A673 (cell line): Measurements from ENCODE around the gene SLC16A12. TPM values are rescaled to one million over a fixed set of nuclear protein-coding genes. Genes with fewer than 3 reads are reported as not detected.

Experiments used
- BruUV-seq: library from RNA; stranded (reverse); fragments of 400-500 nt; replicated peaks from 2 replicates; lab custom pipeline; 2021; lab: Mats Ljungman, UMichigan
- CTCF ChIA-PET: fragments of 300-600 bp; sonication (Branson Sonifier 250); formaldehyde crosslinking; loops from one replicate; lab custom pipeline; 2022; ENCODE audit warnings: antibody characterized with exemption; lab: Charles Lee
- POLR2A ChIA-PET: fragments of 300-600 bp; sonication (Branson Sonifier 250); formaldehyde crosslinking; loops from one replicate; lab custom pipeline; 2022; ENCODE audit warnings: antibody characterized with exemption; ENCODE audit not compliant: low non-redundant PET; lab: Charles Lee
- DNase-seq: peaks from one replicate; pipeline ENCODE4 v3.0.0-alpha.2; 2015; ENCODE audit warnings: low spot score
- H3K27ac ChIP-seq: fragments of 200-600 bp; sonication (generic); 2 replicates; pipeline ENCODE4 v1.5.1; 2016; ENCODE audit warnings: mixed run types, low read depth, mild to moderate bottlenecking, mixed read lengths, antibody characterized with exemption, low read length; ENCODE audit not compliant: poor library complexity, severe bottlenecking
- H3K27me3 ChIP-seq: fragments of 200-600 bp; sonication (generic); replicated peaks from 2 replicates; pipeline ENCODE4 v1.6.1; 2017; ENCODE audit warnings: mixed run types, low read depth, mild to moderate bottlenecking, mixed read lengths, antibody characterized with exemption, low read length; ENCODE audit not compliant: insufficient read depth, poor library complexity
- H3K36me3 ChIP-seq: fragments of 200-600 bp; sonication (generic); 2 replicates; pipeline ENCODE4 v1.6.1; 2016; ENCODE audit warnings: mixed run types, mild to moderate bottlenecking, mixed read lengths, antibody characterized with exemption, low read length; ENCODE audit not compliant: insufficient read depth, poor library complexity, severe bottlenecking
- H3K4me1 ChIP-seq: fragments of 200-600 bp; sonication (generic); 2 replicates; pipeline ENCODE4 v1.6.1; 2017; ENCODE audit warnings: mixed run types, mild to moderate bottlenecking, mixed read lengths, antibody characterized with exemption, low read length; ENCODE audit not compliant: insufficient read depth, poor library complexity, severe bottlenecking
- H3K4me3 ChIP-seq: fragments of 200-600 bp; sonication (generic); 2 replicates; pipeline ENCODE4 v1.5.1; 2016; ENCODE audit warnings: low read depth, mixed run types, mild to moderate bottlenecking, mixed read lengths, low read length; ENCODE audit not compliant: poor library complexity, severe bottlenecking
- H3K9me3 ChIP-seq: fragments of 200-600 bp; sonication (generic); 2 replicates; pipeline ENCODE4 v1.6.1; 2016; ENCODE audit warnings: mixed run types, low read depth, mild to moderate bottlenecking, mixed read lengths, antibody characterized with exemption, low read length; ENCODE audit not compliant: poor library complexity, severe bottlenecking
- CTCF ChIP-seq: fragments of 300-800, 200-600 bp; sonication (generic); conservative IDR thresholded peaks from 2 replicates; pipeline ENCODE4 v1.5.1; 2017; ENCODE audit warnings: low read depth, mild to moderate bottlenecking, antibody characterized with exemption, low read length, moderate library complexity, mixed read lengths
- EZH2 ChIP-seq: fragments of 200-600 bp; sonication (generic); IDR thresholded peaks from 2 replicates; pipeline ENCODE4 v1.6.1; 2017; ENCODE audit warnings: borderline replicate concordance, low read depth, mild to moderate bottlenecking, mixed read lengths, antibody characterized with exemption, low read length; ENCODE audit not compliant: poor library complexity, severe bottlenecking
- intact Hi-C: fragments of 100-400 bp; cut with micrococcal nuclease; formaldehyde crosslinking; loops from one replicate; pipeline ENCODE4 v1.10.0; 2022; ENCODE audit not compliant: unreplicated experiment
- total RNA-seq: library from RNA; stranded (reverse); gene quantifications from 2 replicates; pipeline ENCODE4 v1.2.3, GENCODE V29; 2021

SLC16A12 gene
- total RNA-seq, 1 experiment from 2014 or later = 0.54 TPM

- TF ChIP-seq EZH2 = no peak
- TF ChIP-seq CTCF = no peak
- no peak overlapping the region for H3K27ac ChIP-seq
- intact Hi-C loops = no loop called here
- DNase-seq = no peak
- H3K9me3 ChIP-seq = no peaks in the 10 kb centered on the region
- peaks cover 24% of the 10 kb centered on the region for H3K4me1 ChIP-seq
- CTCF ChIA-PET = no interaction called here
- POLR2A ChIA-PET = no interaction called here
- H3K4me3 ChIP-seq = no peak overlapping the region
- no TSS peak for BruUV-seq
- no peaks in the 10 kb centered on the region for H3K27me3 ChIP-seq
- no peaks in the 10 kb centered on the region for H3K36me3 ChIP-seq
Observed at GRCh38 chr10:89525556-89525955, 9.8 kb downstream of the SLC16A12 start.

- ChIA-PET POLR2A (no interaction called here), CTCF (no interaction called here)
- intact Hi-C loops = no loop called here
- TF ChIP-seq CTCF (no peak), EZH2 (no peak)
- Histone ChIP-seq H3K27me3 (no peaks in the 10 kb centered on the region), H3K36me3 (no peaks in the 10 kb centered on the region), H3K4me1 (peaks cover 32% of the 10 kb centered on the region), H3K4me3 (no peak overlapping the region), H3K27ac (no peak overlapping the region), H3K9me3 (no peaks in the 10 kb centered on the region)
- no TSS peak for BruUV-seq
- DNase-seq = no peak
Observed at GRCh38 chr10:89524279-89524678, 11.1 kb downstream of the SLC16A12 start.

GRCh38 chr10:89523274-89523673, 12.1 kb downstream of the SLC16A12 start:
- POLR2A ChIA-PET = no interaction called here
- peaks cover 42% of the 10 kb centered on the region for H3K4me1 ChIP-seq
- H3K36me3 ChIP-seq = no peaks in the 10 kb centered on the region
- no peaks in the 10 kb centered on the region for H3K9me3 ChIP-seq
- DNase-seq = no peak
- no peak overlapping the region for H3K4me3 ChIP-seq
- no peak overlapping the region for H3K27ac ChIP-seq
- CTCF ChIA-PET = no interaction called here
- intact Hi-C loops = no loop called here
- no peak for TF ChIP-seq CTCF
- no peak for TF ChIP-seq EZH2
- no TSS peak for BruUV-seq
- no peaks in the 10 kb centered on the region for H3K27me3 ChIP-seq
